HEK293 (cell line): Measurements from ENCODE around the gene NUDT16L1.

ENCODE experiments used
- HOXD13 ChIP-seq: sonication (generic); formaldehyde crosslinking; IDR thresholded peaks from 2 replicates; pipeline ENCODE4 v1.8.0; 2022; ENCODE audit warnings: missing genetic modification reagents, borderline replicate concordance
- KLF8 ChIP-seq: fragments of 450-650 bp; formaldehyde crosslinking; IDR thresholded peaks from 2 replicates; pipeline ENCODE4 v1.5.1; 2016; ENCODE audit warnings: missing biosample characterization, missing genetic modification characterization
- SCRT2 ChIP-seq: fragments of 450-650 bp; formaldehyde crosslinking; IDR thresholded peaks from 2 replicates; pipeline ENCODE4 v1.5.1; 2016; ENCODE audit warnings: missing biosample characterization, missing genetic modification characterization
- SP3 ChIP-seq: fragments of 450-650 bp; formaldehyde crosslinking; IDR thresholded peaks from 2 replicates; pipeline ENCODE4 v1.5.1; 2016; ENCODE audit warnings: missing biosample characterization, missing genetic modification characterization
- ZBTB21 ChIP-seq: fragments of 450-650 bp; formaldehyde crosslinking; IDR thresholded peaks from 2 replicates; pipeline ENCODE4 v1.5.1; 2017; ENCODE audit warnings: missing biosample characterization, missing genetic modification characterization
- ZBTB48 ChIP-seq: fragments of 450-650 bp; formaldehyde crosslinking; IDR thresholded peaks from 2 replicates; pipeline ENCODE4 v1.5.1; 2016; ENCODE audit warnings: missing biosample characterization, missing genetic modification characterization
- ZNF10 ChIP-seq: fragments of 450-650 bp; formaldehyde crosslinking; IDR thresholded peaks from 2 replicates; pipeline ENCODE4 v1.5.1; 2017; ENCODE audit warnings: missing biosample characterization, missing genetic modification characterization
- ZNF16 ChIP-seq: fragments of 450-650 bp; formaldehyde crosslinking; IDR thresholded peaks from 2 replicates; pipeline ENCODE4 v1.5.1; 2016; ENCODE audit warnings: low read depth, missing biosample characterization, missing genetic modification characterization
- ZNF184 ChIP-seq: fragments of 450-650 bp; IDR thresholded peaks from 2 replicates; pipeline ENCODE4 v1.5.1; 2018; ENCODE audit warnings: missing biosample characterization, mild to moderate bottlenecking, missing genetic modification characterization
- ZNF19 ChIP-seq: fragments of 450-650 bp; formaldehyde crosslinking; IDR thresholded peaks from 2 replicates; pipeline ENCODE4; 2016; ENCODE audit warnings: missing biosample characterization, missing genetic modification characterization, low read depth
- ZNF202 ChIP-seq: fragments of 450-650 bp; formaldehyde crosslinking; IDR thresholded peaks from 2 replicates; pipeline ENCODE4 v1.5.1; 2016; ENCODE audit warnings: missing biosample characterization, missing genetic modification characterization, borderline replicate concordance
- ZNF211 ChIP-seq: fragments of 450-650 bp; formaldehyde crosslinking; IDR thresholded peaks from 2 replicates; pipeline ENCODE4 v1.5.1; 2016; ENCODE audit warnings: low read depth, missing biosample characterization, missing genetic modification characterization
- ZNF248 ChIP-seq: fragments of 450-650 bp; formaldehyde crosslinking; IDR thresholded peaks from 2 replicates; pipeline ENCODE4 v1.5.1; 2017; ENCODE audit warnings: missing biosample characterization, missing genetic modification characterization
- ZNF530 ChIP-seq: fragments of 450-650 bp; formaldehyde crosslinking; IDR thresholded peaks from 2 replicates; pipeline ENCODE4 v1.5.1; 2016; ENCODE audit warnings: low read depth, missing biosample characterization, missing genetic modification characterization
- ZNF544 ChIP-seq: fragments of 450-650 bp; formaldehyde crosslinking; IDR thresholded peaks from 2 replicates; pipeline ENCODE4 v1.5.0; 2017; ENCODE audit warnings: missing biosample characterization, missing genetic modification characterization
- ZNF548 ChIP-seq: fragments of 450-650 bp; formaldehyde crosslinking; IDR thresholded peaks from 2 replicates; pipeline ENCODE4 v1.5.1; 2016; ENCODE audit warnings: missing biosample characterization, missing genetic modification characterization
- ZNF555 ChIP-seq: fragments of 450-650 bp; formaldehyde crosslinking; conservative IDR thresholded peaks from 2 replicates; pipeline ENCODE4 v1.5.1; 2017; ENCODE audit warnings: missing biosample characterization, mild to moderate bottlenecking, missing genetic modification characterization, inconsistent platforms
- ZNF571 ChIP-seq: fragments of 450-650 bp; formaldehyde crosslinking; IDR thresholded peaks from 2 replicates; pipeline ENCODE4 v1.5.0; 2017; ENCODE audit warnings: missing biosample characterization, missing genetic modification characterization
- ZNF664 ChIP-seq: fragments of 450-650 bp; formaldehyde crosslinking; IDR thresholded peaks from 2 replicates; pipeline ENCODE4 v1.5.1; 2016; ENCODE audit warnings: missing biosample characterization, missing genetic modification characterization
- ZNF670 ChIP-seq: fragments of 450-650 bp; formaldehyde crosslinking; IDR thresholded peaks from 2 replicates; pipeline ENCODE4 v1.5.1; 2016; ENCODE audit warnings: missing biosample characterization, missing genetic modification characterization, low read depth
- ZNF791 ChIP-seq: fragments of 450-650 bp; formaldehyde crosslinking; IDR thresholded peaks from 2 replicates; pipeline ENCODE4 v1.5.1; 2016; ENCODE audit warnings: missing biosample characterization, missing genetic modification characterization
- TF ChIP-seq, protein P1 (sequence below): fragments of 450-650 bp; formaldehyde crosslinking; IDR thresholded peaks from 2 replicates; pipeline ENCODE4 v1.5.1; 2016; ENCODE audit warnings: missing biosample characterization, missing genetic modification characterization
- TF ChIP-seq, protein P2 (sequence below): fragments of 450-650 bp; formaldehyde crosslinking; IDR thresholded peaks from 2 replicates; pipeline ENCODE4 v1.5.1; 2016; ENCODE audit warnings: missing biosample characterization, missing genetic modification characterization
- TF ChIP-seq, protein P3 (sequence below): fragments of 450-650 bp; formaldehyde crosslinking; IDR thresholded peaks from 2 replicates; pipeline ENCODE4 v1.5.1; 2016; ENCODE audit warnings: missing biosample characterization, missing genetic modification characterization
- TF ChIP-seq, protein P4 (sequence below): fragments of 450-650 bp; formaldehyde crosslinking; IDR thresholded peaks from 2 replicates; pipeline ENCODE4 v1.5.1; 2016; ENCODE audit warnings: missing biosample characterization, missing genetic modification characterization
- TF ChIP-seq, protein P5 (sequence below): fragments of 450-650 bp; formaldehyde crosslinking; conservative IDR thresholded peaks from 2 replicates; pipeline ENCODE4 v1.5.1; 2016; ENCODE audit warnings: low read depth, missing biosample characterization, missing genetic modification characterization
- TF ChIP-seq, protein P6 (sequence below): fragments of 450-650 bp; formaldehyde crosslinking; IDR thresholded peaks from 2 replicates; pipeline ENCODE4 v1.5.1; 2016; ENCODE audit warnings: missing biosample characterization, missing genetic modification characterization
- TF ChIP-seq, protein P7 (sequence below): fragments of 450-650 bp; formaldehyde crosslinking; IDR thresholded peaks from 2 replicates; pipeline ENCODE4 v1.5.1; 2016; ENCODE audit warnings: missing biosample characterization, missing genetic modification characterization

NUDT16L1 gene

DNA sequence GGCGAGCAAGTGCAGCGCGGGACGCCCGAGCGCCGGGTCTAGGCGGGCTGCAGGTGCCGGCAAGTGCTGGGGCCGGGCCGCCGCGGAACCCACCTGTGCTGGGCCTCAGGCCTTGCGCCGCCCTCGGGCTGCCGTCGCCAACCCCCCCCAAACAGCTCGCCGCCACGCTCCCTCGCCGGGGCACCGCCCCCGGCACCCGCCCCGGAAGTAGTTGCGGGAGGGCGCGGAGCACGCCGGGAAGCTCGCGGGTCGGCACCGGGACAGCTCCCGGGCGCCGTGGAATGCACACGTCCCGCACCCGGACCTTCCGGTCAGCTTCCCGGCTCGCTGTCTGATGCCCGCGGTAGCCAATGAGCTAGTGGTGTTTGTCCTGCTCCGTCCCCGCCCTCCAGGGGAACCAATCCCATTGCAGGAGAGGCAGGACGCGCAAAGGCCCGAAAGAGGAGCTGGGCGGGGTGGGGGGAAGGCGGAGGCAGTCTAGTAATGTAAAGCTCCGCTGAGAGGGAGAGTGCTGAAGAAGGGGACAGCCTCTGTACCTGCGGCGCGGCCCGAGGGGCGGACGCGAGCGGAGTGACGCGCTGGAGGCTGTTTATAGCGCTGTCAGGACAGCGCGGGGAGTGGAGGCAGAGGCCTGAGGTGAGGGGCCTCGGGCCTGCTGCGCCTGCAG, 40.8 kb downstream of the NUDT16L1 start, which contains the start of the genes ANKS3 and DNAAF8 (continued):
- TF ChIP-seq, protein P1, sequence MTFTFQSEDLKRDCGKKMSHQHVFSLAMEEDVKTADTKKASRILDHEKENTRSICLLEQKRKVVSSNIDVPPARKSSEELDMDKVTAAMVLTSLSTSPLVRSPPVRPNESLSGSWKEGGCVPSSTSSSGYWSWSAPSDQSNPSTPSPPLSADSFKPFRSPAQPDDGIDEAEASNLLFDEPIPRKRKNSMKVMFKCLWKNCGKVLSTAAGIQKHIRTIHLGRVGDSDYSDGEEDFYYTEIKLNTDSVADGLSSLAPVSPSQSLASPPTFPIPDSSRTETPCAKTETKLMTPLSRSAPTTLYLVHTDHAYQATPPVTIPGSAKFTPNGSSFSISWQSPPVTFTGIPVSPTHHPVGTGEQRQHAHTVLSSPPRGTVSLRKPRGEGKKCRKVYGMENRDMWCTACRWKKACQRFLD, result peak; percentile 38; the same call in 1 of the 2 replicates
- TF ChIP-seq SP3 (tag by site-specific recombination), result peak; percentile 96
- TF ChIP-seq ZNF211 (tag by site-specific recombination), result no peak
- TF ChIP-seq ZNF664 (tag by site-specific recombination), result no peak
- no peak for TF ChIP-seq ZNF670 (tag by site-specific recombination)
- TF ChIP-seq ZNF548 (tag by site-specific recombination), result no peak
- TF ChIP-seq ZBTB21 (tag by site-specific recombination), result no peak
- TF ChIP-seq, protein P2, sequence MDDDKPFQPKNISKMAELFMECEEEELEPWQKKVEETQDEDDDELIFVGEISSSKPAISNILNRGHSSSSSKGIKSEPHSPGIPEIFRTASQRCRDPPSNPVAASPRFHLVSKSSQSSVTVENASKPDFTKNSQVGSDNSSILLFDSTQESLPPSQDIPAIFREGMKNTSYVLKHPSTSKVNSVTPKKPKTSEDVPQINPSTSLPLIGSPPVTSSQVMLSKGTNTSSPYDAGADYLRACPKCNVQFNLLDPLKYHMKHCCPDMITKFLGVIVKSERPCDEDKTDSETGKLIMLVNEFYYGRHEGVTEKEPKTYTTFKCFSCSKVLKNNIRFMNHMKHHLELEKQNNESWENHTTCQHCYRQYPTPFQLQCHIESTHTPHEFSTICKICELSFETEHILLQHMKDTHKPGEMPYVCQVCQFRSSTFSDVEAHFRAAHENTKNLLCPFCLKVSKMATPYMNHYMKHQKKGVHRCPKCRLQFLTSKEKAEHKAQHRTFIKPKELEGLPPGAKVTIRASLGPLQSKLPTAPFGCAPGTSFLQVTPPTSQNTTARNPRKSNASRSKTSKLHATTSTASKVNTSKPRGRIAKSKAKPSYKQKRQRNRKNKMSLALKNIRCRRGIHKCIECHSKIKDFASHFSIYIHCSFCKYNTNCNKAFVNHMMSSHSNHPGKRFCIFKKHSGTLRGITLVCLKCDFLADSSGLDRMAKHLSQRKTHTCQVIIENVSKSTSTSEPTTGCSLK (tag by site-specific recombination), result no peak
- TF ChIP-seq, protein P3, sequence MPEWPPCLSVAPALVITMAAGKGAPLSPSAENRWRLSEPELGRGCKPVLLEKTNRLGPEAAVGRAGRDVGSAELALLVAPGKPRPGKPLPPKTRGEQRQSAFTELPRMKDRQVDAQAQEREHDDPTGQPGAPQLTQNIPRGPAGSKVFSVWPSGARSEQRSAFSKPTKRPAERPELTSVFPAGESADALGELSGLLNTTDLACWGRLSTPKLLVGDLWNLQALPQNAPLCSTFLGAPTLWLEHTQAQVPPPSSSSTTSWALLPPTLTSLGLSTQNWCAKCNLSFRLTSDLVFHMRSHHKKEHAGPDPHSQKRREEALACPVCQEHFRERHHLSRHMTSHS, result no peak
- TF ChIP-seq ZNF248 (tag by site-specific recombination), result no peak
- TF ChIP-seq, protein P4, sequence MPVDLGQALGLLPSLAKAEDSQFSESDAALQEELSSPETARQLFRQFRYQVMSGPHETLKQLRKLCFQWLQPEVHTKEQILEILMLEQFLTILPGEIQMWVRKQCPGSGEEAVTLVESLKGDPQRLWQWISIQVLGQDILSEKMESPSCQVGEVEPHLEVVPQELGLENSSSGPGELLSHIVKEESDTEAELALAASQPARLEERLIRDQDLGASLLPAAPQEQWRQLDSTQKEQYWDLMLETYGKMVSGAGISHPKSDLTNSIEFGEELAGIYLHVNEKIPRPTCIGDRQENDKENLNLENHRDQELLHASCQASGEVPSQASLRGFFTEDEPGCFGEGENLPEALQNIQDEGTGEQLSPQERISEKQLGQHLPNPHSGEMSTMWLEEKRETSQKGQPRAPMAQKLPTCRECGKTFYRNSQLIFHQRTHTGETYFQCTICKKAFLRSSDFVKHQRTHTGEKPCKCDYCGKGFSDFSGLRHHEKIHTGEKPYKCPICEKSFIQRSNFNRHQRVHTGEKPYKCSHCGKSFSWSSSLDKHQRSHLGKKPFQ, result no peak
- TF ChIP-seq SCRT2 (tag by site-specific recombination), result no peak
- TF ChIP-seq ZNF19, result no peak
- TF ChIP-seq ZBTB48 (tag by site-specific recombination), result peak; percentile 33; the same call in 1 of the 2 replicates
- TF ChIP-seq ZNF530 (tag by site-specific recombination), result no peak
- TF ChIP-seq ZNF571 (tag by site-specific recombination), result no peak
- TF ChIP-seq, protein P5, sequence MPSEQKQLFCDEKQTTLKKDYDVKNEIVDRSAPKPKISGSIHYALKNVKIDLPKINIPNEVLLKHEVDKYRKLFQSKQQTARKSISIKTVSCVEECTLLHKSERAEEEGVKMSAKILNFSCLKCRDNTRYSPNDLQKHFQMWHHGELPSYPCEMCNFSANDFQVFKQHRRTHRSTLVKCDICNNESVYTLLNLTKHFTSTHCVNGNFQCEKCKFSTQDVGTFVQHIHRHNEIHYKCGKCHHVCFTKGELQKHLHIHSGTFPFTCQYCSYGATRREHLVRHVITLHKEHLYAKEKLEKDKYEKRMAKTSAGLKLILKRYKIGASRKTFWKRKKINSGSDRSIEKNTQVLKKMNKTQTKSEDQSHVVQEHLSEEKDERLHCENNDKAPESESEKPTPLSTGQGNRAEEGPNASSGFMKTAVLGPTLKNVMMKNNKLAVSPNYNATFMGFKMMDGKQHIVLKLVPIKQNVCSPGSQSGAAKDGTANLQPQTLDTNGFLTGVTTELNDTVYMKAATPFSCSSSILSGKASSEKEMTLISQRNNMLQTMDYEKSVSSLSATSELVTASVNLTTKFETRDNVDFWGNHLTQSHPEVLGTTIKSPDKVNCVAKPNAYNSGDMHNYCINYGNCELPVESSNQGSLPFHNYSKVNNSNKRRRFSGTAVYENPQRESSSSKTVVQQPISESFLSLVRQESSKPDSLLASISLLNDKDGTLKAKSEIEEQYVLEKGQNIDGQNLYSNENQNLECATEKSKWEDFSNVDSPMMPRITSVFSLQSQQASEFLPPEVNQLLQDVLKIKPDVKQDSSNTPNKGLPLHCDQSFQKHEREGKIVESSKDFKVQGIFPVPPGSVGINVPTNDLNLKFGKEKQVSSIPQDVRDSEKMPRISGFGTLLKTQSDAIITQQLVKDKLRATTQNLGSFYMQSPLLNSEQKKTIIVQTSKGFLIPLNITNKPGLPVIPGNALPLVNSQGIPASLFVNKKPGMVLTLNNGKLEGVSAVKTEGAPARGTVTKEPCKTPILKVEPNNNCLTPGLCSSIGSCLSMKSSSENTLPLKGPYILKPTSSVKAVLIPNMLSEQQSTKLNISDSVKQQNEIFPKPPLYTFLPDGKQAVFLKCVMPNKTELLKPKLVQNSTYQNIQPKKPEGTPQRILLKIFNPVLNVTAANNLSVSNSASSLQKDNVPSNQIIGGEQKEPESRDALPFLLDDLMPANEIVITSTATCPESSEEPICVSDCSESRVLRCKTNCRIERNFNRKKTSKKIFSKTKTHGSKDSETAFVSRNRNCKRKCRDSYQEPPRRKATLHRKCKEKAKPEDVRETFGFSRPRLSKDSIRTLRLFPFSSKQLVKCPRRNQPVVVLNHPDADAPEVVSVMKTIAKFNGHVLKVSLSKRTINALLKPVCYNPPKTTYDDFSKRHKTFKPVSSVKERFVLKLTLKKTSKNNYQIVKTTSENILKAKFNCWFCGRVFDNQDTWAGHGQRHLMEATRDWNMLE (tag by site-specific recombination), result peak; percentile 80
- TF ChIP-seq ZNF184, result 0 out of 2 replicates have a peak, but pooled peaks have one; percentile 28
- TF ChIP-seq ZNF544 (tag by site-specific recombination), result no peak
- no peak for TF ChIP-seq ZNF202 (tag by site-specific recombination)
- TF ChIP-seq ZNF10, result 0 out of 2 replicates have a peak, but pooled peaks have one; percentile 51
- no peak for TF ChIP-seq ZNF16 (tag by site-specific recombination)
- no peak for TF ChIP-seq ZNF791
- peak; percentile 89; the same call in 1 of the 2 replicates for TF ChIP-seq KLF8 (tag by site-specific recombination)
- TF ChIP-seq ZNF555, result no peak
- TF ChIP-seq, protein P6, sequence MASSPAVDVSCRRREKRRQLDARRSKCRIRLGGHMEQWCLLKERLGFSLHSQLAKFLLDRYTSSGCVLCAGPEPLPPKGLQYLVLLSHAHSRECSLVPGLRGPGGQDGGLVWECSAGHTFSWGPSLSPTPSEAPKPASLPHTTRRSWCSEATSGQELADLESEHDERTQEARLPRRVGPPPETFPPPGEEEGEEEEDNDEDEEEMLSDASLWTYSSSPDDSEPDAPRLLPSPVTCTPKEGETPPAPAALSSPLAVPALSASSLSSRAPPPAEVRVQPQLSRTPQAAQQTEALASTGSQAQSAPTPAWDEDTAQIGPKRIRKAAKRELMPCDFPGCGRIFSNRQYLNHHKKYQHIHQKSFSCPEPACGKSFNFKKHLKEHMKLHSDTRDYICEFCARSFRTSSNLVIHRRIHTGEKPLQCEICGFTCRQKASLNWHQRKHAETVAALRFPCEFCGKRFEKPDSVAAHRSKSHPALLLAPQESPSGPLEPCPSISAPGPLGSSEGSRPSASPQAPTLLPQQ (tag by site-specific recombination), result peak; percentile 47; the same call in 1 of the 2 replicates
- no peak for TF ChIP-seq HOXD13 (CRISPR knock-in tag)
- TF ChIP-seq, protein P7, sequence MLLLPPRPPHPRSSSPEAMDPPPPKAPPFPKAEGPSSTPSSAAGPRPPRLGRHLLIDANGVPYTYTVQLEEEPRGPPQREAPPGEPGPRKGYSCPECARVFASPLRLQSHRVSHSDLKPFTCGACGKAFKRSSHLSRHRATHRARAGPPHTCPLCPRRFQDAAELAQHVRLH (tag by site-specific recombination), result no peak
